ENCODE data around the gene CEMP1. TPM values are rescaled to one million over a fixed set of nuclear protein-coding genes. Genes with fewer than 3 reads are reported as not detected.

Gene CEMP1
- total RNA-seq, 1 experiment from 2014 or later, result 0.84 TPM

DNA sequence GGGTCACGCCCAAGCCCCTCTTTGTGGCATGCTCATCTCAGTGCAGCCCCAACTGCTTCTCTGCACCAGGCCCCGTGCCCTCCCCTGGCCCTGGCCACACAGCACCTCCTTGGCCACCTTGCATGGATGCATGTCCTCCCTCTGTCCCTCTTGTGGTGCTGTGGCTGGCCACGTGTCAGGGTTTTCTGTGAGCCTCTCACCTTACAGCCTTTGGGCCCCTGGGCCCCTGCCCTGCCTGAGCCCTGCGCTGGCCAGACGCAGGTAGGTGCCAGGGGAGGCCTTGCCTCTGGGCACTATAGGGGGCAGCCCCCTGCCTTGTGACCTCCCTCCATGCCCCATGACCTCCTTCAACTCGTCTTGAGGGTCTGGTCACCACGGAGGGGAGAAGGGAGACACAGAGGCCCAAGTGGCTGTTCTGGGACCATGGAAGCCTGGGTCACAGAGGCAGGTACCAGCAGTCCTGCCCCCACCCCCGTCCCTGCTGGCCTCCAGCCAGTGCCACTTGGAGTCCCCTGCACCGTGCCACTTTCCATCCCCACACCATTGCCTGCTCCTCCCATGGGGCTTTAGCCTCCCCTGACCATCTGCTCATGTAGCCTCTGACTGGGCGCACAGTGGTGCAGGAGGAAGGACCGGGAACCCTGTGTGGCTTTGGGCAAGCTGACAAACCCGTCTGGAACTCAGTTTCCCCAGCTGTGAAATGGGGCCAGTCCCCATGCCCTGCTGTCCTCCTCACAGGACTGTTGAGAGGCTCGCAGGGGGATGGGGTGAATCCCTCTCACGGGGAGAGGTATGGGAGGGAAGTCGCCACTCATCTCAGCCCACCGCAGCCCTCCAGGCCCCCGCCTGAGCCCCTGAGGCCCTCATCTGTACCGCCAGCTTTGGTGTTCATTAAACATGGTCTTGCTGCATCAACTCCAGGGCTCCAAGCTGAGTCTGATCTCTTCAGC, 29.0 kb downstream of the CEMP1 start:
- no peak for DNase-seq (ENCODE audit: low spot score)

DNA sequence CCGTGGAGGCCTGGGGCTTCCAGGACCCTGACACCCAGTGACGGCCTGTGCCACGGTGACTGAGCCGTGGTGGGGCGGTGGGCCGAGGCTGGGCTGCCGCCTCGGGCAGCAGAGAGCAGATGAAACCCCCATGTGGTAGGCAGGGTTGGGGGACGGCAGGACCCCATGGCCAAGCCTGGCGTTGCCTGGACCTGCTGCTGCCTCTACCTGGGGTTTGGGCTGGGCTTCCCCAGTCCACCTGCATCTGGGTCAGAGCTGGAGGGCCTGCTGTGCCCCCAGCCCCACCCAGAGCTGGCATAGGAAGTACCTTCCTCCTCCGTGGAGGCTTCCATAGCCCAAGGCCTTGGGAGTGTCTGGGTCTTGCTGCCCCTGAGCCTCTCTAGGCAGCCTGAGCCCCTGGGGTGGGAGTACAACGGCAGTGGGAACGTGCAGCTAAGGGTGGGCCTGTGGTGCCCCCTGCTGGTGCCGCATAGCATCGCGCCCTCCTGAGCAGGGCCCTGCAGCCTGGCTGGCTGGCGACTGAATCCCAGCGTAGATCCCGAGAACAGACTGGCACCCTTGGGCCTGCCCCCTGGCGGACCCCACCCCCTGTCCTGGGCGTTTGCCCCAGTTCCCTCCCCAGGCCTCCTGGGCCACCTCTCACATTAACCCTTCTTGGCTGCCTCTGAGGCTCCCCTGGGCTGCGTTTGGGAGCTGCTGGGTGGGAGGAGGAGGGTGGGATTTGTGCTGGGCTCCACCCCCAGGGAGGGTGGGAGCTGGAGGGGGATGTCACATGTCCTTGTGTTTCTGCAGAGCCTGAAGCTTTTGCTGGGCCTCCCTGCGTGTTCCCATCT, 30.1 kb downstream of the CEMP1 start:
- DNase-seq (ENCODE audit: low spot score), result peak; percentile 80

DNA sequence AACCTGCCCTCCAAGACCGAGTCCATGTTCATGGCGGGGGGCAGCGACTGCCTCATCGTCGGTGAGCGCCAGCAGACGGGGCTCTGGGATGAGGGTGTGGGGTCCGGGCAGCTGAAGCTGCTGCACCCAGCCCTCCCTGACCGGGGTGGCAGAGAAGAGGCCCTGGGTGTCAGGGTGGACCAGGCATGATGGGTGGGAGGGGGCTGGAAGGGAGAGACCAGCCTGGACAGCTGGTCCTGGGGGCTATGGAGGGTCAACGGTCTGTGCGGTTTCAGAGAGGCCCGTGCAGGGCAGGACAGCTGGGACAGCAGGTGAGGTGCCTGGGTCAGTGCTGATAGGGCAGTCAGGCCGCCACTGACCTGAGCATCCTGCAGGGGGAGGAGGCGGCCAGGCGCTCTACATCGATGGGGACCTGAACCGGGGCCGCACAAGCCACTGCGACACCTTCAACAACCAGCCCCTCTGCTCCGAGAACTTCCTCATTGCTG, 30.7 kb downstream of the CEMP1 start:
- no peak for DNase-seq (ENCODE audit: low spot score)

DNA sequence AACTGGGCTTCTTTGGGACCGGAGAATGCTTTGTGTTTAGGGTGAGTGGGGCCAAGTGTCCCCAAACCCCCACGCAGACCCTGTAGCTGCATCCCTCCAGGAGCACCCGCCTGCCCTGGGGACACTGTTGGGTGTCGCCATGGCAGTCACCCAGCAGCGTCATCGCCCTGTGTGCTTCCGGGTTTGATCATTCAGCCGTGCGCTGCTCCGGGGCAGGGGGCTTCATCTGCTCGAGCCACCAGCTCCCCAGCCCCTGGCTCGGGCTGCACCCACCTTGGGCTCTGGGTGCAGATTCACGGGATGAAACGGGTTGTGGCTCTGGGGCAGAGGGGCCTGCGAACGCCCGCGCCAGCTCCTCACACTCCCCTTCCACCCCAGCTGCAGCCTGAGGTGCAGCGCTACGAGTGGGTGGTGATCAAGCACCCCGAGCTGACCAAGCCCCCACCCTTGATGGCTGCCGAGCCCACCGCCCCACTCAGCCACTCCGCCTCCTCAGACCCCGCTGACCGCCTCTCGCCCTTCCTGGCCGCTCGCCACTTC, 31.2 kb downstream of the CEMP1 start:
- no peak for DNase-seq (ENCODE audit: low spot score)

DNA sequence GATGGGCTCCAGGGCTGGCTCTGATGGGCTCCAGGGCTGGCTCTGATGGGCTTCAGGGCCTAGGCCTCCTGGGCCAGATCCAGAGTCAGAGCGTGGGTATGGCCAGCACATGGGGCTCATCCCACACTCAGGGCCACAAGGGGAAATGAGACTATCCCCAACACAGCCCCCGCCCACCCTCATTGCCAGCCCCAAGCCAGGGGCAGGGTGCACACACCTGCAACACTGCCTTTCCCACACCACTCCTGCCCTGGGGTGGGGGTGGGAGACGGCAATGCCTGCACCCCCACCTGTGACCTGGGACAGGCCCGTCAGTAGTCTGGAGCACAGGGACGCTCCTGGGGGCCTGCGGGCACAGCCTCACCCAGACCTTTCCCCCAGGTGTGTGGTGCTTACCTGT, 31.8 kb downstream of the CEMP1 start:
- no peak for DNase-seq (ENCODE audit: low spot score)

DNA sequence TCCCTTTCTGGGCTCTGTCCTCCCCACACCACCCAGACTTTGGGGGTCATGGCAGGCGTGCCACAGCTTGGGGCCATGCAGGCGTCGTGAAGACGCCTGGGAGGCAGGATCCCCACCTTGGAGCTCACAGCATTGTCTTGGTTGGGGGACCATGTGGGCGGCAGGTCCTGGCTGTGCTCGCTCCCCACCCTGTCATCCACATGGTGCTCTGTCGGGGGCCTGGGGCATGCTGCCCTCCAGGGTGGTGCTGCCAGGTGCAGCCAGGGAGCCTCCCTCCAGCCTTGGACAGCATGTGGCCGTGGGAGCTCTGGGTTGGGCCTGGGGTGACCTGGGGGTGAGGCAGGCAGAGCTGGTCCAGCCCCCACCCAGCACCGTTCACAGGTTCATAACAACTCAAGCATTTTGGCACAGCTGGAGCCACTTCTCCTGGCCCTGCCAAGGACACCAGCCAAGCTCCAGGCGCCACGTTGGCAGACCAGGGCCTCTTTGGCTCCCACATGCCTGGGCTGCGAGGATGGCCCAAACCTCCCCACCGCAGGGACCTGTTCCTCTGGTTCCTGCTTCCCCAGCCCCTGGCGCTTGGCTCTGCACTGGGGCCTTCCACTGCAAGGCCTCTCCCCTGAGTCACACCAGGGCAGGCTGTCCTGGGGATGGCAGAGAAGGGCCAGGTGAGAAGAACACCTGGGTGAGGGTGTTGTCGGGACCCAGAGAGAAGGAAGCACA, 32.5 kb downstream of the CEMP1 start:
- DNase-seq (ENCODE audit: low spot score), result no peak

DNA sequence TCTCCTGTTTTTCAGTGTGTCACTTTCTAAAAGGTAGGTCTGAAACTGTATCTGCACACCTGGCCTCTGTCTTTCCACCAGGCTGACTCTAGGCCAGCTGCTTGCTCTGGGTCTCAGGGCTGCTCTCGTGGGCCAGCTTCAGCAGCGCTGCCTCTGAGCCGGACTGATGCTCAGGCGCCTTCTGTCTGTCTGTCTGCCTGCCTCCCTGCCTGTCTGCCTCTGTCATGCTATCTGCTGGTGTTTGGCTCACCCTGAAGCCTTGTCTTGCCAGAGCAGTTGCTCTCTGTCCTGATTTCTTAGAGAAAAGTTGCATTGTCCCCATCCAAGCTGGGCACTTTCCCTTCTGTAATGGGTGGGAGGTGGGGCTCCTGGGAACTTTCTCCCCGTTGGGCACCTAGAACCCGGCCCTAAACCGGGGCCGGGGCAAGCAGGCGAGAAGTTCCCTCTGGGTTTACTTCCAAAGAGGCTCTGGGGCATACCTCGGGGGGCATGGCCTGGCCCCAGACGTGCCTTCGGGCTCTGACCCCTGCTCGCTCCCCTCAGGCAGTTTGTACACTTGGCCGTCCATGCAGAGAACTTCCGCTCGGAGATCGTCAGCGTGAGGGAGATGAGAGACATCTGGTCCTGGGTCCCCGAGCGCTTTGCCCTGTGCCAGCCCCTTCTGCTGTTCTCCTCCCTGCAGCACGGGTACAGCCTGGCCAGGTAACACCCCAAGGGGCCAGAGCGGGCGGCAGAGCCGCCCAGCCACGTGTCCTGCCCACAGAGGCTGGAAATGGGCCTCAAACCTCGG, 33.3 kb downstream of the CEMP1 start:
- no peak for DNase-seq (ENCODE audit: low spot score)

DNA sequence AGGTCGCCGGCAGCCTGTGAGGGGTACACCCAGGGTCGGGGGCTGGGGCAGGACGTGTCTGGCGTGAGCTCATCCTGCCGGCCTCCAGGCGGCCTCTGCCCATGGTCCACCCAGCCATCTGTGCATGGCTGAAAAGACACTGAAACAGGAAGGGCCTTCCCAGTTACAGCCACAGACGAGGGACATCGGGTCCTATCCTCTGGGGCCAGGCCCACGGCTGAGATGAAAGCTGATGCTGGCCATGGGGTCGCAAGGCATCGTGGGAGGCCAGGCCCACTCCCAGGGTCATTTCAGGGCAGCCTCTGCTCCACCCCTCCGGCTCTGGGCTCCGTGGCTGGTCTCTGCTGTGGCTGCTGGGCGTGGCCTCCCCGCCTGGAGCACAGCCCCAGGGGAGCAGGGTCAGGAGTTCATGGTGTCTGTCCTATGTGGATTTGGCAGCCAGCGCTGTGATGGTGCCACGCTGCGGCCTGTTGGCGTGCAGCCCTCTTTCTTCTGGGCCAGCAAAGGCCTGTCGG, 34.0 kb downstream of the CEMP1 start:
- DNase-seq (ENCODE audit: low spot score), result no peak

DNA sequence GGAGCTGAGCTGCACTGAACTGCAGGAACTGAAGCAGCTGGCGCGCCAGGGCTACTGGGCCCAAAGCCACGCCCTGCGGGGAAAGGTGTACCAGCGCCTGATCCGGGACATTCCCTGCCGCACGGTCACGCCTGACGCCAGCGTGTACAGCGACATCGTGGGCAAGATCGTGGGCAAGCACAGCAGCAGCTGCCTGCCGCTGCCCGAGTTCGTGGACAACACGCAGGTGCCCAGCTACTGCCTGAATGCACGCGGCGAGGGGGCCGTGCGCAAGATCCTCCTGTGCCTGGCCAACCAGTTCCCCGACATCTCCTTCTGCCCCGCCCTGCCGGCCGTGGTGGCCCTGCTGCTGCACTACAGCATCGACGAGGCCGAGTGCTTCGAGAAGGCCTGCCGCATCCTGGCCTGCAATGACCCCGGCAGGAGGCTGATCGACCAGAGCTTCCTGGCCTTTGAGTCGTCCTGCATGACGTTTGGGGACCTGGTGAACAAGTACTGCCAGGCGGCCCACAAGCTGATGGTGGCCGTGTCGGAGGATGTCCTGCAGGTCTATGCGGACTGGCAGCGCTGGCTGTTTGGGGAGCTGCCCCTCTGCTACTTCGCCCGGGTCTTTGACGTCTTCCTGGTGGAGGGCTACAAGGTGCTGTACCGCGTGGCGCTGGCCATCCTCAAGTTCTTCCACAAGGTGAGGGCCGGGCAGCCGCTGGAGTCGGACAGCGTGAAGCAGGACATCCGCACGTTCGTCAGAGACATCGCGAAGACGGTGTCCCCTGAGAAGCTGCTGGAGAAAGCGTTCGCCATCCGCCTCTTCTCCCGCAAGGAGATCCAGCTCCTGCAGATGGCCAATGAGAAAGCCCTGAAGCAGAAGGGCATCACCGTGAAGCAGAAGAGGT, 34.7 kb downstream of the CEMP1 start:
- no peak for DNase-seq (ENCODE audit: low spot score)

DNA sequence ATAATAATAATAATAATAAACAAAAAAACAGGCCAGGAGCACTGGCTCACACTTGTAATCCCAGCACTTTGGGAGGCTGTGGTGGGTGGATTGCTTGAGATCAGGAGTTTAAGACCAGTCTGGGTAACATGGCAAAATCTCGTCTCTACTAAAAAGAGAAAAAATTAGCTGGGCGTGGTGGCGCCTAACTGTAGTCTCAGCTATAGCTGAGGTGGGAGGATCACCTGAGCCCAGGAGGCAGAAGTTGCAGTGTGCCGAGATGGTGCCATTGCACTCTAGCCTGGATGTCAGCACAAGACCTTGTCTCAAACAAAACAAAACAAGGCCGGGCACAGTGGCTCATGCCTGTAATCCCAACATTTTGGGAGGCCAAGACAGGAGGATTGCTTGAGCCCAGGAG, 36.2 kb downstream of the CEMP1 start:
- DNase-seq (ENCODE audit: low spot score), result no peak

DNA sequence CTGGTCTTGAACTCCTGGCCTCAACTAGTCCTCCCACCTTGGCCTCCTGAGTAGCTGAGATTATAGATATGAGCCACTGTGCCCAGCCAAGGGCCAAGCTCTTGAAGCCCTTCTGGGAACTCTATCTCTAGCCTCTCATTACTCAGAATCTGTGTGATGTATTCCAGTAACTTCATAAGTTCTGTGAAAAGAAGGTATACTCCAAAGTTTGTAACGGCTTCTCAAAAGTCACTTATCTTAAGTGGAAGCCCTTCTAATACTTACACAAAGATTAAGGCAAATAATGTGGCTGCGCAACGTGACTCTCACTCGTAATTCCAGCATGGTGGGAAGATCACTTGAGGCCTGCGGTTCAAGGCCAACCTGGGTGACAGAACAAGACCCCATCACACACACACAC, 36.6 kb downstream of the CEMP1 start:
- DNase-seq (ENCODE audit: low spot score), result no peak

DNA sequence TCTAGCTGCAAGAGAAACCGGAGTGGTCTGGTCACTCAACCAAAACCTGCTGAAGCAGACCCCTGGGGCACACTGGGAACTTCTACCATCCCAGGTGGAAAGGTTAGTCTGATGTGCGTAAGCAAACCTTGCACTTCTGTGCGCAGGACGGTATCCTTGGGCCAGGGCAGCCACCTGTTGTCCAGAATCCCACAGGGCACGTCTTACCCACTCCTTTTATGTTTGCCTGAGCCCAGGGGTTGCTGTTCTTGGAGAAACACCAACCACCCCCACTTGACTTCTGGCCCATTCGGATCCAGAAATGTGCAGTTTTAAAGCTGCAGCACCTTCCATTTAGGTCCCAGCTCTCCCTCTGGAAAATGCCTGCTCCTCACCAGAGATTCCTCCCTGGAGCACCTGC, 37.6 kb downstream of the CEMP1 start:
- DNase-seq (ENCODE audit: low spot score), result no peak

DNA sequence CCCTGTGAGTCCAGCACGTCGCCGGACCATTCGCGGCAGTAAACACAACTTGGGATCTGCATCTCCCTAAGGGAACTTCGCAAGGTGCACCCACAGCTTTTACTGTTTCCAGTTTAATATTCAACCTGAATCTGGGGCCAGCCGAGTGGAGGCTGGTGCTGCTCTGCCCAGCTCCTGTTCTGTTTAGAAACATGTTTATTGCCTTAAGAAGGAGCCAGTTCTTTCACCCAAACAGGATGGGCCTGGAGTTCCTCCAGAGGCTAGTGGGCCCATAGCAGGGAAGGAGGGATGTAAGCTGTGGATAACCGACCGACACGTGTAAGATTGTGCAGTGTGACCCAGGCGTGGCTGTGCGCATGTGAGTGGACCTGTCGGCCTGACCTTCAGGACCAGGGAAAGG, 38.9 kb downstream of the CEMP1 start:
- no peak for DNase-seq (ENCODE audit: low spot score)

DNA sequence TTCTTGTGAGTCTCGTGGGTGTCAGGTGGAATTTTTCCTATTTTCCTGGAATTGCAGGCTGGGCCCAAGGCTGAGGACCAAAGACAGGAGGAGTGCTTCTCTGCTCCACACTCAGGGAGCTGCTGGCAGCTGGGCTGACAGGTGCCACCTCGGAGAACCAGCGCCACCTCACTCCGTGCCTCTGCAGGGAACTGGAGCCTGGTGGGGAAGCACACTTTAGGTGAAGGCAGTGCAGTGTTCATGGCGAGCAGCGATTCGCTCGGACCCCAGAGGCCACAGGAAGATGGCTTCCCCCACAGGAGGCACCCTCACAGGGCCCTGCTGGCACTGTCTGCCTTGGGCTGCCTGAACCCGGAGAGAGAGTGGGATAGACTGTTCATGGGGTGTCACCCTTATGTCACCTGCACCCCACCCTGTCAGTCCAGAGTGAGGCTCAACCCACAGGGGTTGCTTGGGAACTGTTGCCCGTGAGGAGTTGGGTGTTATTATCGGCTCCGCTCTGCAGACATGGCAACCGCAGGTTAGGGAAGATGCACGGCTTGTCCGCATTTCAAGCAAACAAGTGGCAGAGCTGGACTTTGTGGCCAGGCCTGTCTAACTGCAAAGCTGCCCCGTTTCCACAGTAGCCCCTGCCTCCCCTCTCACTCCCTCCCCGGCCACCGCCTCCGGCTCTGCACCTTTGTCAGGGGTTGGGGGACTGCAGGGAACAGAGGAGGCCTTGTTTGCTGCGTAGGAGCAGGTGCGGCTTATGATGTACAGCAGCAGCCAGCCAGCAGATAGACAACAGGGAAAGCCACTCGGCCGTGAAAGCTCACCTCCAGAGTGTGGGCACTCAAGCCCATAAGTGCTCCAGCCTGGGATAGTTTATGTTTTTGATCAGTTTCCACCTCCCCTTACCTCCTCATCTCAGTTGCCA, 40.8 kb downstream of the CEMP1 start:
- no peak for DNase-seq (ENCODE audit: low spot score)

DNA sequence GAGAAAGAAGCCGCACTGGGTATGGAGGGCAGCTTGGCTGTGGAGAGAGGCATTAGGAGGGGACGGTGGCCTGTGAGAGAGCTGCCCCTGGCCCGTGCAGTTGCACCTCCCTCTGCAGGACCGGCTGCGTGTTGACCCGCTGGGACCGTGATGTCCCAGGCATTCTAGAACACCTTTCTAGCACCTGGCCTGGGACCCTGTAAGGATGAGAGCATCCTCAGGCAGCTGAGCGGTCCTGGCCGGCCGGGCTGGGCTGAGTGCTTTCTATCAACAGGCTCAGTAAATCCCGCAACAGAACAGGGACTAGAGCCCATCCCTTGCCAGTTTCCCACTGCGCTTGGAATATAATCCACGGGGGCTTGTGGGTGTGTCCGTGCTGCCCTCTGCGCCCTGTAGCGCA, 41.6 kb downstream of the CEMP1 start:
- DNase-seq (ENCODE audit: low spot score), result no peak

DNA sequence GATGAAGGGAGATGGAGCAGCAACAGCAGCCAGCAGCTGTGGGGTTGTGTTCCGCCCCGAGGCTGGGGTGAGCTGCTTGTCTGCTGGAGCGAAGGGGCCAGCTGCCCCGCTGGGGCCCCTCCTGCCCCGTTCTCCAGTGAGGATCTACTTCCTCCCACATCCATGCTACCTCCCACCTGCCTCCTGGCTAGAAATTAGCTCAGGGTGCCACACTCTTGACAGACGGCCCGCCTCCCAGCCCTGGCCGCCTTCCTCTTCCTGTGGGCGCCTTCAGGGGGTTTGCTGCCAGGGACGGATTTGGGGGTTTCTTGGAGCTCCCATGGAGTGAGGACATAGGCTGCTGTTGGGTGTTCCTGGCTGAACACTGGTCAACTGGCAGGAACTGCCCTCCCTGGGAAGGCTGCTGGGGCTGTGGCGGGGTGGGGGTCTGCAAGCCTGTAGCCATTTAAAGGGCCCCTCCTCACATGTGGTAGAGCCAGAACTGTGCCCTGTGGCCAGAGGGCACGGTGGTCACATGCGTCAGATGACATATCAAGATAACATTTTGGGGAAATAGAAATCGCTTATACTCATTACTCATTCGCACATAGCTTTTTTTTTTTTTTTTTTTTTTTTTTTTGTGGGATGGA, 43.2 kb downstream of the CEMP1 start:
- DNase-seq (ENCODE audit: low spot score), result no peak

DNA sequence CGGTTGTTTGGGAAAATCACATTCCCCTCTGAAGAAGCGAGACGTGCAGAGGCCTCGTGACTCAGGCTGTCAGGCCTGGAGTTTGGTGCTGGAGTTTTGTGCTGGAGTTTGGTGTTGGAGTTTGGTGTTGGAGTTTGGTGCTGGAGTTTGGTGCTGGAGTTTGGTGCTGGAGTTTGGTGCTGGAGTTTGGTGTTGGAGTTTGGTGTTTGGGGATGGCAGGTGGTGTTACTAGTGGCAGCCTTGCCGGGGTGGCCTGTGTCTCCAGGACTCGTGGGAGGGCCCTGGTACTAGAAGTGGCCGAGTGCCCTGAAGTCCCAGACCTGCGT, 43.7 kb downstream of the CEMP1 start:
- no peak for DNase-seq (ENCODE audit: low spot score)
